Heart left ventricle (tissue), 16 donors: Measurements from ENCODE around the gene GRXCR2. TPM values are rescaled to one million over a fixed set of nuclear protein-coding genes. Genes with fewer than 3 reads are reported as not detected.

ENCODE experiments used
- ATAC-seq, 4 donors: fragments of 200-7000 bp; cut with Tn5 transposase; one replicate each; pipeline ENCODE4 v1.9.1; 2020 to 2022; ENCODE audit warnings: moderate library complexity in 4 of 4, mild to moderate bottlenecking in 3 of 4, moderate number of reproducible peaks in 1 of 4
- DNase-seq, 5 donors: peaks; one replicate each; pipeline ENCODE4 v3.0.0-alpha.2; 2020
- H3K27ac ChIP-seq, 12 donors: fragments of 200-600 bp; sonication (generic) in 4 of 12; one replicate each; pipeline versions ENCODE4 v1.5.0 to v1.8.0; 2016 to 2022; ENCODE audit warnings: mild to moderate bottlenecking in 2 of 12
- H3K27me3 ChIP-seq, 9 donors: fragments of 200-600 bp; sonication (generic) in 2 of 9; one replicate each; pipeline versions ENCODE4 v1.5.1 to v1.8.0; 2016 to 2022; ENCODE audit warnings: mild to moderate bottlenecking in 3 of 9
- H3K36me3 ChIP-seq, 9 donors: fragments of 200-600 bp; sonication (generic) in 2 of 9; one replicate each; pipeline versions ENCODE4 v1.5.0 to v1.8.0; 2018 to 2022; ENCODE audit warnings: mild to moderate bottlenecking in 2 of 9
- H3K4me1 ChIP-seq, 12 donors: fragments of 200-600 bp; sonication (generic) in 4 of 12; one replicate each; pipeline versions ENCODE4 v1.5.0 to v1.8.0; 2016 to 2022; ENCODE audit warnings: mild to moderate bottlenecking in 3 of 12
- H3K4me3 ChIP-seq, 12 donors: fragments of 200-600 bp; sonication (generic) in 4 of 12; one replicate each; pipeline versions ENCODE4 v1.5.0 to v1.8.0; 2017 to 2022; ENCODE audit warnings: mild to moderate bottlenecking in 9 of 12, moderate library complexity in 4 of 12
- H3K9me3 ChIP-seq, 12 donors: fragments of 200-600 bp; sonication (generic) in 4 of 12; one replicate each; pipeline versions ENCODE4 v1.5.0 to v1.8.0; 2016 to 2022; ENCODE audit warnings: mild to moderate bottlenecking in 1 of 12
- CTCF ChIP-seq, 12 donors: fragments of 200-600 bp; sonication (generic) in 4 of 12; IDR thresholded peaks; one replicate each; pipeline versions ENCODE4 v1.5.0 to v1.8.0; 2018 to 2022; ENCODE audit warnings: antibody characterized with exemption in 12 of 12, mild to moderate bottlenecking in 5 of 12
- POLR2A ChIP-seq, 2 donors: fragments of 450-650 bp; IDR thresholded peaks; one replicate each; pipeline ENCODE4 v1.6.1; 2017; ENCODE audit warnings: antibody characterized with exemption in 2 of 2, mild to moderate bottlenecking in 2 of 2, moderate library complexity in 2 of 2
- WGBS, 4 donors: extraction: QIAGEN DNeasy Blood & Tissue Kit in 2 of 4; methylation state at CpG; one replicate each; pipeline versions ENCODE4 v1.1.5 to v1.1.7; 2013 to 2018; 5-methylcytosine and 5-hydroxymethylcytosine counted together
- intact Hi-C, 10 donors: fragments of 100-400 bp; cut with DNase I; formaldehyde crosslinking; loops; one replicate each; pipeline versions ENCODE4 v1.11.1 to v1.14.2; 2022
- polyA plus RNA-seq, 2 donors: library from polyadenylated mRNA; stranded (reverse); fragments of 200-250 nt; gene quantifications; one replicate each; pipeline ENCODE4 v1.2.3, GENCODE V29; 2013
- total RNA-seq, 9 donors: library from RNA; depleted of rRNA in 2 of 9; stranded (reverse); fragments of >200 nt in 2 of 9; fragmentation: NEBNext Ultra II Directional in 3 of 9; extraction: Animal tissue kit (Norgen Biotek cat#: 25700) in 3 of 9; gene quantifications; one replicate each; pipeline versions ENCODE4 v1.1.0 to v1.2.4, GENCODE V29; 2016 to 2023
- donor health status: ischemic (EF 13 %, LVEDD 7.1; RV severe dilation, severe dysfunction).
- donor health status: healthy with polysubstance abuse.
- donor health status: DM: no; HTN: yes; CAD: no.
- donor health status: DM: no; HTN: no; CAD: no.
- donor health status: ischemic (EF 25% LVEDD 6.9; RV normal size, moderate dysfunction).
- donor health status: ischemic (EF 25% LVEDD 5.7; RV mildly dilated, moderate dysfunction).
- donor health status: healthy.
- donor health status: DM: yes; HTN: yes; CAD: no.
- donor health status: ischemic (EF 35%, LVEDD 5.7; RV mildly dilated, moderate dysfunction).
- donor health status: nonischemic (EF 11% LVEDD 7.7; RV severe dilation, severe dysfunction).
- donor health status: DM: yes; HTN: yes; CAD: no.
- donor health status: PGD.
- donor health status: ischemic (EF 29% LVEDD 5.4; RV normal size, mild dysfunction).
- donor health status: nonischemic (EF 23%, LVEDD 6.1; RV moderate dilation, normal function).

Gene GRXCR2
- total and polyA plus RNA-seq, 11 donors = 0.28 to 5.7 (median 0.80) TPM; not detected in 3

DNA sequence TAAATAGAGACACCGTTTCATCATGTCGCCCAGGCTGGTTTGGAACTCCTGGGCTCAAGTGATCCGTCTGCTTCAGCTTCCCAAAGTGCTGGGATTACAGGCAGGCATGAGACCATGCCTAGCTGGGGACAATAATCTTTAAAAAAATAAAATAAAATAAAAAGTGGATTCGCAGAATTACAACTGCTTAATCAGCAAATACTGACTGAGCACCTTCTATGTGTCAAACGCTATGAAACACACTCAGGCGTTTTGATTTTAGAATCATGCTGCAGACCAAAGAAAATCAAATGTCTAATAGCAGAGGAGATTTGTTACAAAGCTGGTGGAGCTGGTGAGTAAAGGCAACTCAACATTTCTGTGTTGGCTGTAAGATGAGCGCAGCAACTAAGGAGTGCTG lies 40.9 kb upstream of the GRXCR2 start:
- Histone ChIP-seq H3K4me1 (peaks cover 0 to 8% (median 3%) of the 10 kb centered on the region in 12 donors), H3K36me3 (no peaks in the 10 kb centered on the region), H3K9me3 (no peaks in the 10 kb centered on the region), H3K27me3 (no peaks in the 10 kb centered on the region), H3K27ac (no peak overlapping the region), H3K4me3 (no peak overlapping the region)
- ATAC-seq = no peak
- TF ChIP-seq CTCF (IDR thresholded peaks at IDR 0.05) = no peak
- no peak for DNase-seq
- WGBS, 4 donors = 92 to 97% (median 93%) methylated on average over 7 of the region's 7 CpGs
- intact Hi-C loops = loop anchor here in 1 of 10 donors (10.0 kb wide), 1 partner anchor 69 kb away; no protein-coding TSS in a partner anchor

DNA sequence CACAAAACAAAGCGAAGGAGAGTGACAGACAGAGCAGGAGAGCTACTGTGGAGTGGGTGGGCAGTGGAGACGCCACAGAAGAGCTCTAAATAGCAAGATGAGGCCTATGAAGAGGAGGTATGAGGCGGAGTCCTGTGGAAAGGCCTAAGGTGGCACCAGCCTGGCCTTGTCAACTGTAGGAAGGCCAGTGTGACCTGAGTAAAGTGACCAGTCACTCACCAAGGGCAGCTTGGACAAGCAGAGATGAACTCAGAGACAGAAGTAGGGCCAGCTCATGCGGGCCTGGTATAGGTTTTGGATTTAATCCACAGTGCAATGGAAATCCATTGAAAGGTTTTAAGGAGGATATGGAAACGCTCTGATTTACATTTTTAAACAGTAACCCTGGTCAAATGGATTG lies 39.8 kb upstream of the GRXCR2 start:
- DNase-seq (no peak), ATAC-seq (no peak)
- H3K9me3 ChIP-seq = no peaks in the 10 kb centered on the region
- intact Hi-C loops = loop anchor here in 1 of 10 donors (10.0 kb wide), 1 partner anchor 68 kb away; no protein-coding TSS in a partner anchor
- H3K27ac ChIP-seq = no peak overlapping the region
- 91 to 94% (median 93%) methylated on average over 5 of the region's 5 CpGs for WGBS, 4 donors
- TF ChIP-seq CTCF (IDR thresholded peaks at IDR 0.05) = no peak
- no peak for TF ChIP-seq POLR2A (IDR thresholded peaks at IDR 0.05)
- no peak overlapping the region for H3K4me3 ChIP-seq
- peaks cover 0 to 7% (median 2%) of the 10 kb centered on the region in 12 donors for H3K4me1 ChIP-seq
- H3K27me3 ChIP-seq = no peaks in the 10 kb centered on the region
- H3K36me3 ChIP-seq = no peaks in the 10 kb centered on the region

- no peak overlapping the region for H3K27ac ChIP-seq
- ATAC-seq = no peak
- no peaks in the 10 kb centered on the region for H3K9me3 ChIP-seq
- no peak overlapping the region for H3K4me3 ChIP-seq
- peaks cover 0 to 1% (median 0%) of the 10 kb centered on the region in 12 donors for H3K4me1 ChIP-seq
- DNase-seq = no peak
- 82 to 91% (median 84%) methylated on average over 3 of the region's 3 CpGs for WGBS, 4 donors
- no peaks in the 10 kb centered on the region for H3K27me3 ChIP-seq
- no peaks in the 10 kb centered on the region for H3K36me3 ChIP-seq
- intact Hi-C loops = loop anchor here in 1 of 10 donors (10.0 kb wide), 1 partner anchor 67 kb away; no protein-coding TSS in a partner anchor
- TF ChIP-seq POLR2A (IDR thresholded peaks at IDR 0.05) (no peak), CTCF (IDR thresholded peaks at IDR 0.05) (no peak)
Measured at GRCh38 chr5:145912019-145912418, 39.2 kb upstream of the GRXCR2 start.

GRCh38 chr5:145911164-145911563 lies 38.4 kb upstream of the GRXCR2 start:
- DNase-seq (no peak), ATAC-seq (no peak)
- Histone ChIP-seq H3K4me3 (no peak overlapping the region), H3K9me3 (no peaks in the 10 kb centered on the region), H3K27ac (no peak overlapping the region), H3K4me1 (no peaks in the 10 kb centered on the region), H3K36me3 (no peaks in the 10 kb centered on the region), H3K27me3 (no peaks in the 10 kb centered on the region)
- WGBS, 4 donors = 63 to 85% (median 68%) methylated on average over 6 of the region's 6 CpGs
- TF ChIP-seq CTCF (IDR thresholded peaks at IDR 0.05) (no peak), POLR2A (IDR thresholded peaks at IDR 0.05) (no peak)
- intact Hi-C loops = loop anchor here in 1 of 10 donors (10.0 kb wide), 1 partner anchor 66 kb away; no protein-coding TSS in a partner anchor
